Nasal cavity respiratory epithelium epithelial cell of viscerocranial mucosa (primary cell): Measurements from ENCODE around the gene OGA. TPM values are rescaled to one million over a fixed set of nuclear protein-coding genes. Genes with fewer than 3 reads are reported as not detected.

Experiments
- total RNA-seq: library from RNA; depleted of rRNA; stranded (reverse); fragments of >200 nt; gene quantifications from 2 replicates; pipeline ENCODE4 v1.2.3, GENCODE V29; 2014

The OGA gene
- 125 and 169 TPM in 2 replicates for total RNA-seq

DNA sequence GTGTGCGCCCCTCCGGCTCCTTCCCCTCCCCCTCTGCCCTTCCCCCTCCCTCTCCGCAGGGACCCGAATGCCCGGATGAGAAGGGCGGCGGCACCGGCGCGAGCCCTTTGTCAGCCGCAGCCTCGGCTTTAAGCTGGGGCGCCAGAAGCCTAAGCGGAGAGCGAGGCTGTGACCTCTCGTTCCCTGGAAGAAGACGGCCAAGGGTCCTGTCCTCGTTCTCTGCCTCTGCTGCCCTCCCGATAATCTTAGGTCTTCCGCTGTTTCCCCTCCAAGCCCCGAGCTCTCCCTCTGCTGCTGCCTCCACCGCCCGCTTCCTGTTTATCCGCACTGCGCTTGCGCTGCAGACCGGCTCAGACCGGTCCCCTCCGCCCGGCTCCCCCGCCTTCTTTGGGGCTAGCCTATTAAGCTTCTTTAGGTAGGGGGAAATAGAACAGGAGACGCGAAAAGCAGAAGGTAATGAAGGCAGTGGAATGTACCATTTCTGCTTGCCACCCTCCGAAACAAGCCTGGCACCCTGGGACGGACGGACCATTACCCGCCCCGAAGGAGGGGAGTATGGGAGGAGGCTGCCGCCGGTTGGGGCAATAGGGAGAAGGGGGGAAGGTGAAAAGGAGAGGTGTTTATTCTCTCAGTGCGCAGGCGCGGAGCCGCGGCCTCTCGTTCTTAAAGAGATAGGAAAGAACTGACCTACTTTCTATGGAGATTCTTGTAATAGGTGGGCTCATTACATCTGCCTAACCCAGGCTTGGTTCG is at the start of gene OGA:
TSS of gene OGA (minus strand) at position 326 of the 753 bp plus-strand sequence. CDS start 422 bp downstream, outside the sequence.

DNA sequence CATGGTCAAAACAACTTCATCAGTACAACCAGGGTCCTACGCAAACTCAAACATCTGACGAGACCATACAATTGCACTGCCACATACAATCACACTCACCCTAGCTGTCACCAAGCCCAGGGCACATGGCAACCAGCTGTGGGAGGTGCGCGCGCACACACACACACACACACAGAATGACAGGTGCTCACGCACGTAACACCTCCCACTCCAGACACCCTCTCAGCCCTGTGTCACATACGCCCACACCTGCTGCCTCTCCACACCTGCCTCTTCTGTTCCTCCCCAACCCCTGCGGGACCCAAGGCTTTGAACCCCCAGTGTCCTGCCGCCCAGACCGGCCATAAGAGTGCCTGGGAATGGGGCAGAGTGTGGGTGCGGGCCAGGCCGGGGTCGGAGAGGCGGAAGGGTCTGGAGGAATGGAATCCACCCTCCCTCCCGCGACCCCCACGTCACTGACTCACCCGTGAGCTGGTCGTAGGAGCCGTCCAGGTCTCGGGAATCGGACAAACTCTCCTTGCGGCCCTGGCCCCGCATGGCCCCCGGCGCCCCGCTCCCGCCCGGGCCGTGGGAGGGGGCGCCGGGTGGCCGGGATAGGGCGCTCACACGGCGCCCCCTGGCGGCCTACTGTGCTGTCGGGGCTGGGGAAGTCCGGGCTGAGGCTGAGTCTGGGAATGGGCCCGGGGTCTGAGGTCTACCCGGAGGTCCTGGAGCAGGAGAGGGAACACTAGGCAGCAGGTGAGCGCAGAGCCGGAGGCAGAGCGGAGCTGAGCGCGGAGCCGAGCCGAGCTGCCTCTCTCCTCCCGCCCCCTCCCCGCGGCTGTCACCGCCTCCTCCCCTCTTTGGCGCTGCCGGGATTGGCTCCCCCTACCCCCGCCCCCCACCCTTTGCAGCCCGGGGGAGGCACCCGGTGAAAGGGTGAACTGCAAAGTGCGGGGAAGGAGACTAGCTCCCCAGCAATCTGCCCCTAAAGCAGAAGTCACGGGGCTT is 25.1 kb upstream of the OGA start, which contains the start of gene KCNIP2:
TSS of gene KCNIP2 (minus strand) at position 769 of the 990 bp plus-strand sequence. CDS start at position 537, 232 bp downstream.

DNA sequence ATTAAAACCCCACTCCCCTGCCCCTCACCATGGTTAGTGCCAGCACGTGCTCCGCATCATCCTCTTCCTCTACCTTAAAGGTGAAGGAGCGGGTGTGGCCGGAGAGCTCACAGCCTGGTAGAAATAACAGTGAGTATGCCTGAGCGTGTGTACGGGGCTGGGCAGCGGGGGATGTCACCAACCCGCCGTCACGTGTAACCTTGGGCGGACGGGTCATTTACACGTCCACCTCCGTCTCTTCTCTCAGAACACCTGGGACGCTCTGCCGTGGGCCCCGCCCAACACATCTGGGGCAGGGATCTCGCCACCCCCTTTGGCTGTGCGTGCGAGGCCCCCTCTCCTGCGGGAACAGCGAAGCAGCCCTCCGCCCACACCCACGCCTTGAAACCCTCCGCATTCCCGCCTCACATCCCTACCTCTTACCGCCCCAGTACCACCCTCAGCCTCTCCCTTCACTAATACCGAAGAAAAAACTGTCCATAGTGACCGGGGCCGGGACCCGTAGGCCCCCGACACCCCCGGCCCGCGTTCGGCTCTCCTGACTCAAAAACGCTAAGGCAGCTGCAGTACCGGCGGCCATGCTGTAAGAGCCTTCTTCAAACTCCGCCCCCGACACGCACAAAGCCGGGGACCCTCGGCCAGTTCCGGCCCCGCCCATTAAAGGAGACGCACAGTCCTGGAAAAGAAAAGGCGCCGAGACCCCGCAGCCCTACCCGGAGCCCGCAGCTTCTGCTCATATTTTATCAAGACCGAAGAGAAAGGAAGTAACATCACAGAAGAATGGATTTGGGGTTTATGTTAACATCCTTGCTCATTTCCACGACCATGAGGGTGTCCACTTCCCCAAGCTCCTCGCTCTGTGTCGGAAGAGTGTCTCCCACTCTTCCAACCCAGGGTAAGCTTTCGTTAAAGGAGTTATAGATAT is 35.2 kb downstream of the OGA start, which contains the start of gene NPM3:
TSS of gene NPM3 (minus strand) at position 636 of the 925 bp plus-strand sequence. CDS start at position 580, 56 bp downstream.

DNA sequence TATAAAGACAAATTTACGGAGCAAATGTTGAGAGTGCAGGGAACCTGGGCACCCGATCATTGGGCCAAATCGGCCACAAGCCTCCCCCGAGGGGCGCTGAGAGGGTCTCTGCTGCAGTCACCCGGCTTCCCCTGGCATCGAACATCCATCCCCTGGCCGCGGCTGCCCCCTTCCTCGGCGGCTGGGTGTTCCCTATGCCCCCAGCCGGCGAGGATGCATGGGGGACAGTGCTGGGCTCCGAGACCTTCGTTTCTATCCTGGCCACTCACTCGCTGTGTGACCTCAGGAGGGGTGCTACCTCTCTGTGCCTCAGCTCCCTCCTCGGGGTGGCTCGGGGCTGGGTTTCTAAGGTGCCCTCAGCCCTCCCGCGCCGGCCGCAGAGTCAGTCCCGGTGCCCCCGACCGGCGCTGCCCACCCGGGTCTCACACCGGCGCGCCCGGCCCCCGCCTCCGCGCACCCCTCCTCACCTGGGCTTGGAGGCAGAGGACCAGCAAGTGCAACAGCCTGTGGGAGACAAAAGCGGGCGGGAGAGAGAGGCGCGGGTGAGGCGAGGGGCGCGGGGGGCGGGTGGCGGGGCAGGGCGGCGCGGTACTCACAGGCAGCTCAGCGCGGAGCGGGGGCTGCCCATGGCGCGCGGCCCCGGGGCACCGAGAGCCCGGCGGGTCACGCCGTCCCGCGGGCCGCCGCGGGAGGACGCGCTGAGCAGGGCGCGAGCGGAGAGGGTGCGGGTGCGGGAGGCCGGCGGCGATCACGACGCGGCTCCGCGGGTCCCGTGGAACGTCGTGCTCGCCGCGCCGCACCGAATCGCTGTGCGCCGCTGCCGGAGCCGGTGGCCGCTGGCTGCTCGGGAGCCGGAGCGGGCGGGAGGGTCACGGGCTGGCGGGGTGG is 42.7 kb downstream of the OGA start, which contains the start of gene FGF8:
TSS of gene FGF8 (minus strand) at position 842 of the 888 bp plus-strand sequence. CDS start at position 628, 214 bp downstream.

Other genes starting within 250 kb of the OGA start
- 7.2 and 12.5 TPM in 2 replicates for gene POLL, start 230.2 kb downstream of the OGA start, total RNA-seq
- 11.6 and 22.0 TPM in 2 replicates for gene DPCD, start 230.1 kb downstream of the OGA start, total RNA-seq
- gene FBXW4, start 123.3 kb downstream of the OGA start, total RNA-seq = 40.0 and 51.9 TPM in 2 replicates
- gene FGF8, start 42.3 kb downstream of the OGA start, total RNA-seq = 0.68 TPM in 1 of 2 replicates, not detected in the other
- 84.9 and 140 TPM in 2 replicates for gene NPM3, start 35.0 kb downstream of the OGA start, total RNA-seq
- 0.34 and 0.57 TPM in 2 replicates for gene KCNIP2, start 25.4 kb upstream of the OGA start, total RNA-seq
- gene ARMH3, start 237.7 kb upstream of the OGA start, total RNA-seq = 9.9 and 17.8 TPM in 2 replicates
- gene HPS6, start 246.9 kb upstream of the OGA start, total RNA-seq = 32.8 and 38.6 TPM in 2 replicates